ENCODE data around the gene RNF123. TPM values are rescaled to one million over a fixed set of nuclear protein-coding genes. Genes with fewer than 3 reads are reported as not detected.

RNF123 gene
- 21.9 and 32.0 TPM in 2 replicates for total RNA-seq

GRCh38 chr3:49689046-49689907, at the start of gene RNF123, which contains the start of gene MST1:
Gene RNF123 (plus strand): TSS chr3:49689557. CDS start chr3:49691166, 1,609 bp downstream.
Gene MST1 (minus strand): TSS chr3:49689474. CDS start chr3:49688691, 783 bp downstream.

DNA sequence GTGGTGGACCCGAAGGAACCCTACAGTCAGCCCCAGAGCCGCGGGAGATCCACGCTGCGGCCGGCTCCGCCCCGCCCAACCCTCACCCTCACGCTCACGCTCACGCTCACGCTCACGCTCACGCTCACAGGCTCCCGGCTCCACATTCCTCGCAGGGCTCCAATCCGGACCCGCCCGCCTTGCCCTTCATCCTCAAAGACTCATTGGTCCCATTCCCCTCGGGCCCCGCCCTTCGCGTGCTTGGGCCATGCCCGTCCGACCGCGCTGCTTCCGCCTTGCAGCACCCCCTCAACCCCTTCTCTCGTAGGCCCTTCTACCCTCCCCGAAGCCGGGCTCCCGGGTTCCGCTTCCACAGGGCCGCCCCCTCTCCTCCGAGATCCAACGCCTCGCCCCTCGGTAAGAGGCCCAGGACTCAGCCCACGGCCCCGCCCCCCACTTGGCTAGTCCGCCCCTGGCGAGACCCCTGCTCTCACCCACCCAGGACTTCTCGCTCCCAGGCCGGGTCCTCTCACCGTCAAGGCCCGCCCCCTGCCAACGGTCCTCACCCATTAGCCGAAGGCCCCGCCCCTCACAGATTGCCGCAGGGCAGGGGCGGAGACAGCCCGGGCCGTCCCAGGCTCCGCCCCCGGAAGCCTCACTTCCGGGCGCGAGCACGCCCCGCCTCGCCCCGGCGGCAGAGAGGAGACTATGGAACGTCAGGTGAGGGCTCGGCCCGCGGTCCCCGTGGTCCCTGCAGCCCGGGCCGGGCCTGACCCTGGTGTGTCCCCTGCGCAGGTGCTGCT, 15.5 kb upstream of the RNF123 start, which contains the start of gene APEH:
APEH (plus strand) TSS at position 637 of the 782 bp plus-strand sequence; CDS start at position 688, 51 bp downstream.

DNA sequence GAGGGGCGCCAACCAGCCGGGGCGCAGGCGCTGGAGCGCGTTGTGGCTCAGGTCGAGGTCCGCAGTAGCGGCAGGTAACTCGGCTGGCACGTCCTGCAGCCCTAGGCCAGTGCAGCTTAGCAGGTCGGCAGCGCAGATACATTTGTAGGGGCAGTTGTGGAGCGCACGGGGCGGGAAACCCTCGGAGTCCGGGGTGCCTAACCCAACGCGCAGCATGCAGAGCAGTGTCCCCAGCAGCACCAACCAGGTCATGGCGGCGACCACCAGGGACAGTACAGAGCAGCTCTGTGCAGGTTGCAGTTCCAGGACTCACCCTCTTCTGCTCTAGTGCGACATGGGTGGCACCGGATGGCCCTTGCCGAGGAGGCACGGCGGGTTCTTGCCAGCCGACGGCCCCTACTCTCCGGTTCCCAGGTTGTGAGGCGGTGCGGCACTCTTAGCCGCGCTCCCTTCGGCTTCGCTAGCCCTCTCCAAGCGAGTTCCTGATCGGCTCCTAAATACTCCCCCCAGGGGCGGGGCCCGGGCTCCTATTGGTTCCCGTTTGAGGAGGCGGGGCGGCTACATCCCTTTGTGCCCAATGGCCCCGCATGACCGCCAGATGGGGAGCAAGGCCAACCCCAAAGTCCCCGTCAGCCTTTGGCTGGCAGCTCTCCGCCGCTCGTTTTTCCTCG, 30.0 kb downstream of the RNF123 start, which contains the start of gene AMIGO3:
AMIGO3 (minus strand) TSS at position 471 of the 671 bp plus-strand sequence; CDS start at position 252, 219 bp downstream.

GRCh38 chr3:49723628-49724551, 34.5 kb downstream of the RNF123 start, which contains the start of gene GMPPB:
Gene GMPPB (minus strand): TSS chr3:49723951. CDS start chr3:49723726, 225 bp downstream.

Other genes starting within 250 kb of the RNF123 start
- gene DAG1, start 219.3 kb upstream of the RNF123 start, total RNA-seq = 33.1 and 60.9 TPM in 2 replicates
- gene BSN, start 135.1 kb upstream of the RNF123 start, total RNA-seq = 0.08 and 0.13 TPM in 2 replicates
- 71.3 and 163 TPM in 2 replicates for gene APEH, start 15.2 kb upstream of the RNF123 start, total RNA-seq
- gene MST1, start 83 bp upstream of the RNF123 start, total RNA-seq = 5.4 and 14.1 TPM in 2 replicates
- gene AMIGO3, start 30.1 kb downstream of the RNF123 start, total RNA-seq = 0.24 and 1.6 TPM in 2 replicates
- 13.1 and 69.7 TPM in 2 replicates for gene GMPPB, start 34.4 kb downstream of the RNF123 start, total RNA-seq
- gene IP6K1, start 97.0 kb downstream of the RNF123 start, total RNA-seq = 27.9 and 51.2 TPM in 2 replicates
- 0.16 TPM in 1 of 2 replicates, not detected in the other for gene CDHR4, start 110.3 kb downstream of the RNF123 start, total RNA-seq
- 3.1 and 7.6 TPM in 2 replicates for gene INKA1, start 113.7 kb downstream of the RNF123 start, total RNA-seq
- gene UBA7, start 124.4 kb downstream of the RNF123 start, total RNA-seq = 30.6 and 39.0 TPM in 2 replicates
- 1.4 and 4.5 TPM in 2 replicates for gene TRAIP, start 167.0 kb downstream of the RNF123 start, total RNA-seq
- gene CAMKV, start 180.3 kb downstream of the RNF123 start, total RNA-seq = not detected in 2 replicates
- gene MST1R, start 214.3 kb downstream of the RNF123 start, total RNA-seq = 0.52 and 3.1 TPM in 2 replicates
- 14.5 and 15.6 TPM in 2 replicates for gene MON1A, start 240.3 kb downstream of the RNF123 start, total RNA-seq

All from epithelial cell of alveolus of lung (primary cell).